ENCODE measurements around the gene LMO2. TPM values are rescaled to one million over a fixed set of nuclear protein-coding genes. Genes with fewer than 3 reads are reported as not detected.

Gene LMO2
- total RNA-seq, 1 donor from 2014 or later = 1.8 TPM

DNA sequence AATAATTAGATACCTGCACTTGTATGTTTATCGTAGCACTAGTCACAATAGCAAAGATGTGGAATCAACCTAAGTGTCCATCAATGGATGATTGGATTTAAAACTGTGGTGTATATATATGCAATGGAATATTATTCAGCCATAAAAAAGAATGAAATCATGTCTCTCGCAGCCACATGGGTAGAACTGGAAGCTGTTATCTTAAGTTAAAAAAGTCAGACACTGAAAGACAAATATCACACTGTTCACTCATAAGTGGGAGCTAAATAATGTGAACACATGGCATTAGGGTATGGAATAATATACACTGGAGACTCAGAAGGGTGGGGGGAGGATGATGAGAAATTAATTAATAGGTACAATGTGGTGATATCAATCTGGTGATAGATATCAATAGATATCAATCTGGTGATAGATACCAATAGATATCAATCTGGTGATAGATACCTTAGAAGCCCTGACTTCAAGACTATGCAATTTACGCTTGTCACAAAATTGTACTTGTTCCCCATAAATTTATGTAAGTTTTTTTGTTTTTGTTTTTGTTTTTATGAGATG lies 2.0 kb downstream of the LMO2 start:
- Histone ChIP-seq H3K9me3 (ENCODE audit: insufficient read depth, low read depth, low read length) (no peaks in the 10 kb centered on the region), H3K36me3 (ENCODE audit: insufficient read depth, low read length) (no peaks in the 10 kb centered on the region), H3K79me2 (ENCODE audit: insufficient read depth, low read length) (no peaks in the 10 kb centered on the region), H2AFZ (ENCODE audit: low read depth, low read length) (no peak overlapping the region), H3K27me3 (ENCODE audit: insufficient read depth, low read length) (peaks cover 6% of the 10 kb centered on the region), H3K4me1 (ENCODE audit: insufficient read depth, low read length) (peaks cover 12% of the 10 kb centered on the region), H3K4me2 (ENCODE audit: low read length) (no peak overlapping the region), H3K9ac (ENCODE audit: low read length) (no peak overlapping the region), H4K20me1 (ENCODE audit: insufficient read depth, low read length) (no peaks in the 10 kb centered on the region), H3K4me3 (ENCODE audit: insufficient read depth, low read depth, low read length) (no peak overlapping the region), H3K27ac (ENCODE audit: low read depth, low read length) (no peak overlapping the region)
- H3K4me3 Mint-ChIP-seq (ENCODE audit: unreplicated experiment) = no peak overlapping the region
- H3K27ac Mint-ChIP-seq (ENCODE audit: unreplicated experiment) = no peak overlapping the region
- H3K27me3 Mint-ChIP-seq (ENCODE audit: low read depth, unreplicated experiment) = peaks cover 20% of the 10 kb centered on the region
- H3K9me3 Mint-ChIP-seq (ENCODE audit: unreplicated experiment) = peaks cover 2% of the 10 kb centered on the region
- no peak for FAIRE-seq
- TF ChIP-seq EZH2 (IDR thresholded peaks at IDR 0.05; ENCODE audit: insufficient read depth, low read length) = no peak
- TF ChIP-seq, protein P1, sequence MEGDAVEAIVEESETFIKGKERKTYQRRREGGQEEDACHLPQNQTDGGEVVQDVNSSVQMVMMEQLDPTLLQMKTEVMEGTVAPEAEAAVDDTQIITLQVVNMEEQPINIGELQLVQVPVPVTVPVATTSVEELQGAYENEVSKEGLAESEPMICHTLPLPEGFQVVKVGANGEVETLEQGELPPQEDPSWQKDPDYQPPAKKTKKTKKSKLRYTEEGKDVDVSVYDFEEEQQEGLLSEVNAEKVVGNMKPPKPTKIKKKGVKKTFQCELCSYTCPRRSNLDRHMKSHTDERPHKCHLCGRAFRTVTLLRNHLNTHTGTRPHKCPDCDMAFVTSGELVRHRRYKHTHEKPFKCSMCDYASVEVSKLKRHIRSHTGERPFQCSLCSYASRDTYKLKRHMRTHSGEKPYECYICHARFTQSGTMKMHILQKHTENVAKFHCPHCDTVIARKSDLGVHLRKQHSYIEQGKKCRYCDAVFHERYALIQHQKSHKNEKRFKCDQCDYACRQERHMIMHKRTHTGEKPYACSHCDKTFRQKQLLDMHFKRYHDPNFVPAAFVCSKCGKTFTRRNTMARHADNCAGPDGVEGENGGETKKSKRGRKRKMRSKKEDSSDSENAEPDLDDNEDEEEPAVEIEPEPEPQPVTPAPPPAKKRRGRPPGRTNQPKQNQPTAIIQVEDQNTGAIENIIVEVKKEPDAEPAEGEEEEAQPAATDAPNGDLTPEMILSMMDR (IDR thresholded peaks at IDR 0.05; ENCODE audit: insufficient read depth, low read depth, low read length) = no peak
- no peaks in the 10 kb centered on the region for H3K36me3 Mint-ChIP-seq (ENCODE audit: low read depth, unreplicated experiment)
- peaks cover 31% of the 10 kb centered on the region for H3K4me1 Mint-ChIP-seq (ENCODE audit: low read depth, unreplicated experiment)
- no peak for DNase-seq (ENCODE audit: low read depth)

DNA sequence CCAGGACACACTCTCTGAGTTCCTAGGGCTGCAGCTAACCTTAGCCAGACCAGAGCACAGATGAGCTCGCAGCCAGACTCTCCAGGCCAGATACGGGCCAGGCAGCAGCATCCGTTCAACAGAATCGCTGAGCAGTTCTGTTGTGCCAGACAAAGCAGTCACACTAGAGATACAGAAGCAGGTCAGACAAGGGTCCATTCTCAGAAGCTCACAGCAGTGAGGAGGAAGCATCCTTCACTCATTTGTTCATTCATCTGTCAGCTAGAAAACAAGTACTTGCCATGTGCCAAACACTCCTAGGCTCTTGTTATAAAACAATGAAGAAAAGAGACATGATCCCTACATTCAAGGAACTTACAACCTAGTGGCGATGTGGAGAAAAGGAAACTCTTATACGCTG lies 2.6 kb downstream of the LMO2 start:
- TF ChIP-seq, protein P1 (IDR thresholded peaks at IDR 0.05; ENCODE audit: insufficient read depth, low read depth, low read length) = no peak
- no peak for TF ChIP-seq EZH2 (IDR thresholded peaks at IDR 0.05; ENCODE audit: insufficient read depth, low read length)
- Mint-ChIP-seq H3K27me3 (ENCODE audit: low read depth, unreplicated experiment) (peaks cover 19% of the 10 kb centered on the region), H3K4me1 (ENCODE audit: low read depth, unreplicated experiment) (peaks cover 31% of the 10 kb centered on the region), H3K4me3 (ENCODE audit: unreplicated experiment) (no peak overlapping the region), H3K27ac (ENCODE audit: unreplicated experiment) (no peak overlapping the region), H3K9me3 (ENCODE audit: unreplicated experiment) (peaks cover 2% of the 10 kb centered on the region), H3K36me3 (ENCODE audit: low read depth, unreplicated experiment) (no peaks in the 10 kb centered on the region)
- DNase-seq (ENCODE audit: low read depth) = no peak
- Histone ChIP-seq H3K27me3 (ENCODE audit: insufficient read depth, low read length) (peaks cover 12% of the 10 kb centered on the region), H3K79me2 (ENCODE audit: insufficient read depth, low read length) (no peaks in the 10 kb centered on the region), H3K27ac (ENCODE audit: low read depth, low read length) (no peak overlapping the region), H3K4me1 (ENCODE audit: insufficient read depth, low read length) (peaks cover 12% of the 10 kb centered on the region), H3K4me2 (ENCODE audit: low read length) (no peak overlapping the region), H4K20me1 (ENCODE audit: insufficient read depth, low read length) (no peaks in the 10 kb centered on the region), H3K9me3 (ENCODE audit: insufficient read depth, low read depth, low read length) (no peaks in the 10 kb centered on the region), H3K4me3 (ENCODE audit: insufficient read depth, low read depth, low read length) (no peak overlapping the region), H3K36me3 (ENCODE audit: insufficient read depth, low read length) (no peaks in the 10 kb centered on the region), H2AFZ (ENCODE audit: low read depth, low read length) (no peak overlapping the region), H3K9ac (ENCODE audit: low read length) (no peak overlapping the region)
- FAIRE-seq = no peak

DNA sequence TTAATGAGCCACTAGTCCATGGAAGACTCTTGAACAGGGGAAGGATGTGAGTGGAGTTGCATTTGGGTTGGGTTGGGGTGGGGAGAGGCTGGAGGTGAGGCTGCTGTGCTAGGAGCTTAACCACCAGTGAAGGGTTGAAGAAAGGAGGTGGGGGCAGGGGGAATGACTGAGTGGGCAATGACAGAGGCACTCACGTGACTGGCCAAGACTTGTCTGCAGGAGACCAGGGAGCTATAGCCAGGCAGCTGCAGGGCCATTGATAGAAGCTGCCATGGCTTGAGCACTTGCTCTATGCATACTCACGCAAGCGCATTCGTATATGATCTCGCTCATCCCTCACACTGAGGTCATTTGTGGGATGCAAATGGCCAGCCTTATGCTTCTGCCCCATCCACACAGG lies 4.0 kb downstream of the LMO2 start:
- Histone ChIP-seq H3K4me3 (ENCODE audit: insufficient read depth, low read depth, low read length) (no peak overlapping the region), H3K27me3 (ENCODE audit: insufficient read depth, low read length) (peaks cover 13% of the 10 kb centered on the region), H2AFZ (ENCODE audit: low read depth, low read length) (no peak overlapping the region), H3K27ac (ENCODE audit: low read depth, low read length) (no peak overlapping the region), H3K9ac (ENCODE audit: low read length) (no peak overlapping the region), H3K36me3 (ENCODE audit: insufficient read depth, low read length) (no peaks in the 10 kb centered on the region), H3K4me1 (ENCODE audit: insufficient read depth, low read length) (peaks cover 12% of the 10 kb centered on the region), H3K4me2 (ENCODE audit: low read length) (no peak overlapping the region), H3K79me2 (ENCODE audit: insufficient read depth, low read length) (no peaks in the 10 kb centered on the region), H4K20me1 (ENCODE audit: insufficient read depth, low read length) (no peaks in the 10 kb centered on the region), H3K9me3 (ENCODE audit: insufficient read depth, low read depth, low read length) (no peaks in the 10 kb centered on the region)
- no peaks in the 10 kb centered on the region for H3K36me3 Mint-ChIP-seq (ENCODE audit: low read depth, unreplicated experiment)
- no peak for DNase-seq (ENCODE audit: low read depth)
- TF ChIP-seq, protein P1 (IDR thresholded peaks at IDR 0.05; ENCODE audit: insufficient read depth, low read depth, low read length) = no peak
- TF ChIP-seq EZH2 (IDR thresholded peaks at IDR 0.05; ENCODE audit: insufficient read depth, low read length) = no peak
- peaks cover 24% of the 10 kb centered on the region for H3K27me3 Mint-ChIP-seq (ENCODE audit: low read depth, unreplicated experiment)
- peak overlapping the region; percentile 6 for H3K27ac Mint-ChIP-seq (ENCODE audit: unreplicated experiment)
- no peak overlapping the region for H3K4me3 Mint-ChIP-seq (ENCODE audit: unreplicated experiment)
- peaks cover 19% of the 10 kb centered on the region for H3K4me1 Mint-ChIP-seq (ENCODE audit: low read depth, unreplicated experiment)
- peaks cover 6% of the 10 kb centered on the region for H3K9me3 Mint-ChIP-seq (ENCODE audit: unreplicated experiment)
- FAIRE-seq = no peak

Data from astrocyte (in vitro differentiated cells and primary cell).